HL-60 (cell line): ENCODE data around the gene ARL4C.

Experiments used
- DNase-seq, 2 experiments: peaks; one replicate each; pipeline ENCODE4 v3.0.0-alpha.2; 2010 to 2020; ENCODE audit warnings: low read depth in 1 of 2, low spot score in 1 of 2
- H3K27ac ChIP-seq: fragments of 250-450 bp; sonication (Bioruptor Pico); replicated peaks from 2 replicates; pipeline ENCODE4 v1.5.1; 2020; ENCODE audit warnings: mild to moderate bottlenecking, moderate library complexity
- H3K27me3 ChIP-seq: fragments of 250-450 bp; sonication (Bioruptor Pico); 2 replicates; pipeline ENCODE4 v1.5.1; 2021; ENCODE audit warnings: mild to moderate bottlenecking, moderate library complexity; ENCODE audit not compliant: insufficient read depth, poor library complexity, severe bottlenecking
- H3K4me3 ChIP-seq: replicated peaks from 2 replicates; pipeline ENCODE4 v1.5.1; 2011; ENCODE audit warnings: mild to moderate bottlenecking, control low read depth, low read length; ENCODE audit not compliant: insufficient read depth
- GABPA ChIP-seq: IDR thresholded peaks from 2 replicates; pipeline ENCODE4 v1.6.1; 2012; ENCODE audit warnings: low read depth
- POLR2AphosphoS5 ChIP-seq: IDR thresholded peaks from 2 replicates; pipeline ENCODE4 v1.6.1; 2012; ENCODE audit warnings: low read depth
- REST ChIP-seq: IDR thresholded peaks from 2 replicates; pipeline ENCODE4 v1.6.1; 2012; ENCODE audit warnings: low read depth; ENCODE audit not compliant: insufficient replicate concordance
- SPI1 ChIP-seq: IDR thresholded peaks from 2 replicates; pipeline ENCODE4 v1.6.1; 2012; ENCODE audit warnings: low read depth, mild to moderate bottlenecking, borderline replicate concordance
- TF ChIP-seq, protein P1 (sequence below): IDR thresholded peaks from one replicate; pipeline ENCODE4 v1.5.1; 2011; ENCODE audit warnings: low read length, control low read depth, inconsistent platforms; ENCODE audit not compliant: insufficient read depth

Gene ARL4C

GRCh38 chr2:234464291-234464645, 32.6 kb downstream of the ARL4C start:
- H3K27ac ChIP-seq: no peak overlapping the region
- TF ChIP-seq SPI1 (no peak), REST (no peak), POLR2AphosphoS5 (no peak), GABPA (no peak)
- TF ChIP-seq, protein P1, sequence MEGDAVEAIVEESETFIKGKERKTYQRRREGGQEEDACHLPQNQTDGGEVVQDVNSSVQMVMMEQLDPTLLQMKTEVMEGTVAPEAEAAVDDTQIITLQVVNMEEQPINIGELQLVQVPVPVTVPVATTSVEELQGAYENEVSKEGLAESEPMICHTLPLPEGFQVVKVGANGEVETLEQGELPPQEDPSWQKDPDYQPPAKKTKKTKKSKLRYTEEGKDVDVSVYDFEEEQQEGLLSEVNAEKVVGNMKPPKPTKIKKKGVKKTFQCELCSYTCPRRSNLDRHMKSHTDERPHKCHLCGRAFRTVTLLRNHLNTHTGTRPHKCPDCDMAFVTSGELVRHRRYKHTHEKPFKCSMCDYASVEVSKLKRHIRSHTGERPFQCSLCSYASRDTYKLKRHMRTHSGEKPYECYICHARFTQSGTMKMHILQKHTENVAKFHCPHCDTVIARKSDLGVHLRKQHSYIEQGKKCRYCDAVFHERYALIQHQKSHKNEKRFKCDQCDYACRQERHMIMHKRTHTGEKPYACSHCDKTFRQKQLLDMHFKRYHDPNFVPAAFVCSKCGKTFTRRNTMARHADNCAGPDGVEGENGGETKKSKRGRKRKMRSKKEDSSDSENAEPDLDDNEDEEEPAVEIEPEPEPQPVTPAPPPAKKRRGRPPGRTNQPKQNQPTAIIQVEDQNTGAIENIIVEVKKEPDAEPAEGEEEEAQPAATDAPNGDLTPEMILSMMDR: no peak
- DNase-seq: no peak
- H3K27me3 ChIP-seq: no peaks in the 10 kb centered on the region
- no peak overlapping the region for H3K4me3 ChIP-seq

DNA sequence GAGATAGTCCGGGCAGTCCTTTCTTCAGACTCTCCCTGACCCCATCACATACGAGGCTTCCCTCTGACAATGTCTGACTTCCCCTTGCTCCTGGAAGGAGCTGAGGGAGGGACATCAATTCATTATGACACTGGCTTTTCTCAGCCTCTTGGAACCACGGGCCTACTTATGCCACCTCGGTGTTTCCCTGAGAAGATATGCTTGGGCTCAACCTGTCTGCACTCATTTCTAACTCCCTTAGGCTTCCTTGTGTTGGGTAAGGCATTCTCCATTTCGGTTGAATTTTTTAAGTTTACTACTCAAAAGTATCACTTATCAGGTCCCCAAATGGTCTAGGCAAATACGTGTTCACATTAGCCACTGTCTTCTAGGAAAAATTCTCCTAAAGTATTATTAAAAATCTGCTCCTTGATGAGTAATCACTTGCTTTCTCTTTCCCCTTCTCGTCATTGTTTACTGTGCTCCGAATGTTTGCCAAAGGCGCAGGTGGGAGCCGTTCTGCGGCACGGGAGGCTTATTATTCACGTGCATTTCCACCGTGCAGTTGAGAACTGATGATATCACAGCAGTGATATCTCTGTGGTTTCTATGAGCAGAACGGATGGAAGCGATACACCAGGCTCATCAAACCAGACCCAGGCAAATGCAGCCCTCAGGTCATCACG, 33.1 kb downstream of the ARL4C start:
- Histone ChIP-seq H3K27me3 (no peaks in the 10 kb centered on the region), H3K4me3 (no peak overlapping the region), H3K27ac (no peak overlapping the region)
- DNase-seq: no peak
- TF ChIP-seq POLR2AphosphoS5: no peak
- no peak for TF ChIP-seq REST
- TF ChIP-seq, protein P1: no peak
- TF ChIP-seq GABPA: no peak
- no peak for TF ChIP-seq SPI1

DNA sequence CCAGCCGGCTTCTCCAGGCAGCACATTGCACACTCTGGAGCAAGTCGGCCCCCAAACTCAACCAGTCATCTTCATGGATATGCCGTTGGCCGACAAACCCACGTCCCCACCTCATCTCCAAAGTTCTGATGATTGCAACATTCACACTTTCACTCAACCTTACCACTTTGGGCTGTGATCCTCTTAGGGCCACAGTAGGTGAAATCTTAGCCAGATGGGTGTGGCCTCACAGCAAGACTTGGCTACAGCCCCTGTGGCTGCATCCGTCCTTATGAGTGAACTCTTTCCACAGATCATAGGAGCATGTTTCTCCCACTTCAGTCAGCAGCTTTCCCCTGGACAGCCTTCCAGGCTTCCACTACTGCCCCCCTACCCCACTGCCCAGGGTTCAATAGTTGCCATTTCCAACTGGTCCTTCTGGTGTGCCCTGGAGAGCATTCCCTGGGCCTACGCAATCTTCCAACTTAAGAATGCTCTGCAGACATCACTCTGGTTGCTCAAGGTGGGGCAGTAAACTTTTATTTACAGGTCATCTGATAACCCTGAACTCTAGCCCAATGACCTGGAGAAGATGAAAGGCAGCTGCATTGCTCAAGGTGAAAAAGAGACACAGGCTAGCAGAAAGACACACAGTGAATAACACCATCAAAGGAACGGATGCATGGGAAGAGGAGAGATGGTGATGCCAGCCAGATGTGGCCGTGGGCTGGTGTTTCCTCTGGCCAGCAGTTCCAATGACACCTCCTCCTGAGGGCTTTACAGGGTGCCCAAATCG, 34.5 kb downstream of the ARL4C start:
- H3K27ac ChIP-seq: no peak overlapping the region
- TF ChIP-seq POLR2AphosphoS5: no peak
- TF ChIP-seq REST: no peak
- TF ChIP-seq GABPA: no peak
- TF ChIP-seq SPI1: no peak
- TF ChIP-seq, protein P1: no peak
- no peaks in the 10 kb centered on the region for H3K27me3 ChIP-seq
- DNase-seq: no peak
- no peak overlapping the region for H3K4me3 ChIP-seq
